Fibroblast of villous mesenchyme (primary cell): ENCODE data around the gene USP16. TPM values are rescaled to one million over a fixed set of nuclear protein-coding genes. Genes with fewer than 3 reads are reported as not detected.

Experiments
- DNase-seq: peaks from one replicate; pipeline ENCODE4 v3.0.0-alpha.2; 2010; ENCODE audit warnings: low read depth
- H3K4me3 ChIP-seq: 2 replicates; pipeline ENCODE4 v1.5.1; 2011; ENCODE audit warnings: low read depth, mild to moderate bottlenecking, low read length
- CTCF ChIP-seq: IDR thresholded peaks from 2 replicates; pipeline ENCODE4 v1.5.1; 2012; ENCODE audit warnings: low read depth, mild to moderate bottlenecking, low read length; ENCODE audit not compliant: insufficient read depth
- total RNA-seq: library from RNA; depleted of rRNA; stranded (reverse); fragments of >200 nt; gene quantifications from 2 replicates; pipeline ENCODE4 v1.2.3, GENCODE V29; 2012

The USP16 gene
- total RNA-seq, 1 donor = 37.6 TPM

DNA sequence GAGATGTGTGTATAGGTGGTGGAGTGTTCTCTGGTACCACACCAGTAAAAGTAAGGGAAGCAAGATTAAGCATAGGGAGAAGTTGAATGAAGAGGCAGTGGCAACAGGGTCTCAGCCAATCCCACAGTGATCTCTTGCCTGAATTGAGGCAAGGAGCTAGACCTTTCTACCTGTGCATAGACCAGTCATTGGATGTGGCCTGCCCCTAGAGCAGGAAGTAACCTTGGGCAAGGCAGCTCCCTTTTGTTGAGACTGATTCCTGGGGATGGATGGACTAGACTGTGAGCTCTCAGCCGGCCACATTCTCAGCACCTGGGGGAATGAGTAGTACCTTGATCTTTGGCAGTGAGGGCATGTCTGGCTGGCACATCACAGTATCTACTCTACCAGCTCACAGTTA, 6.4 kb downstream of the USP16 start:
- H3K4me3 ChIP-seq = no peak overlapping the region
- TF ChIP-seq CTCF = no peak
- DNase-seq = no peak

DNA sequence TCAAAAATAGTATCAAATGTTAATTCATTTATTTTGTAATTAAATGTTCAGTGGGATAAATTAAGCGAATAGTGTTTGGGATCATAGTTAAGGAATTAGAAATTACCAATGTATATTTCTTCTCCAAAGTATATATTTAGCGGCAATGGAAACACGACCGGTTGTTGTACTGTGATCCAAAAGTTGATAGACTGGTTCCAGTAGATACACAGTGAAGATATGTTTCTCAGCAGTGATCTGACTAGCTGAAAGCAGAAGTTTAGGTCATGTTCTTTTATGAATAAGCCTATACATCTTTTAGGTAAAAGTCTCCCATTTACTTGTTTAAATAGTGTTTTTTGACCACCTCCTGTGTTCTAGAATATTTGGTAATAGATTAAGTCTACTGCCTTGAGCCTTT, 8.8 kb downstream of the USP16 start:
- no peak for TF ChIP-seq CTCF
- H3K4me3 ChIP-seq = no peak overlapping the region
- no peak for DNase-seq

GRCh38 chr21:29033871-29034270, 9.4 kb downstream of the USP16 start:
- H3K4me3 ChIP-seq = no peak overlapping the region
- peak; percentile 36 for DNase-seq
- TF ChIP-seq CTCF = no peak

DNA sequence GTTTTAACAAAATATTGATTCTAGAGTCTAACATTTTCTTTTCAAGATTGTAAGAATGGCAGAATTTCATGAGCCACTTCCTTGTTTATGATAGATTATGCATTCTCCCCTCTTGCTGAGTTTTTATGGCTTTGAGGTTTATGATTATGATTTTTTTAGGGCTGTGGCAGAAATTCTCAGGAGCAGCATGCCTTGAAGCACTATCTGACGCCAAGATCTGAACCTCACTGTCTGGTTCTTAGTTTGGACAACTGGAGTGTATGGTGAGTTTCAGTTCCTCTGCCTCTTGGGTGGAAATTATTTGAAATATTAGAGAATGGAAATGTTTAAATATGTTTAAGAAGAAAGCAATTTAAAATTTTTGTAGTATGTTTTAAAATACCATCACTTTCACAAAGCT, 10.2 kb downstream of the USP16 start:
- TF ChIP-seq CTCF = no peak
- H3K4me3 ChIP-seq = no peak overlapping the region
- DNase-seq = peak; percentile 75

GRCh38 chr21:29052224-29052623, 27.8 kb downstream of the USP16 start:
- H3K4me3 ChIP-seq = no peak overlapping the region
- no peak for TF ChIP-seq CTCF
- no peak for DNase-seq

DNA sequence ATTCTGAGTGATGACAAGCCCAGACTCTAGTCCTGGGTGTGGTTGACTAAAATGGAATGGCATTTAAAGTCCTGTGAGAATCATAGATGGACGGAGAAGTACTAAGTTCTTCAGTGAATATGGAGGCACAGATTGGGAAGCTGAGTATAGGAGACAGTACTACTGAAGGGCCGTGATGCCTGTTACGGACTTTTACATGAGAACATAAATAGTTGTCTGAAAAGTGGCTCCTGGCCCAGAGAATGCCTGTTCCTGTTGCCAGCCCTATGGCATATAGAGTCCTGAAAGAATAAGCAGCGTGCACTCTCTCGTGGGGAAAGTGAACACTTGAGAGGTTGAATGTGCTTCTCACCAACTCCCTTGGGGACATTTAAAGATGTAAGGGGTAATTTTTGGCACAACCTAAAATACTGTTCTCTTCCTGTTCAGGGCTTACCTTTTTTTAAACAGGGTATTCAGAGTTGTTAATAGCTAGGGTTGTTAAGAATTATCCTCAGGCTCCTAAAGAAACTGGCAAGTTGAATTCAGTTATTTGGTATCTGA, 28.6 kb downstream of the USP16 start:
- TF ChIP-seq CTCF = no peak
- no peak overlapping the region for H3K4me3 ChIP-seq
- DNase-seq = no peak

GRCh38 chr21:29053656-29054055, 29.2 kb downstream of the USP16 start:
- DNase-seq = no peak
- no peak overlapping the region for H3K4me3 ChIP-seq
- no peak for TF ChIP-seq CTCF
